ENCODE results near the gene GXYLT2. TPM values are rescaled to one million over a fixed set of nuclear protein-coding genes. Genes with fewer than 3 reads are reported as not detected.

The GXYLT2 gene
- total RNA-seq, 1 donor from 2014 or later = not detected

DNA sequence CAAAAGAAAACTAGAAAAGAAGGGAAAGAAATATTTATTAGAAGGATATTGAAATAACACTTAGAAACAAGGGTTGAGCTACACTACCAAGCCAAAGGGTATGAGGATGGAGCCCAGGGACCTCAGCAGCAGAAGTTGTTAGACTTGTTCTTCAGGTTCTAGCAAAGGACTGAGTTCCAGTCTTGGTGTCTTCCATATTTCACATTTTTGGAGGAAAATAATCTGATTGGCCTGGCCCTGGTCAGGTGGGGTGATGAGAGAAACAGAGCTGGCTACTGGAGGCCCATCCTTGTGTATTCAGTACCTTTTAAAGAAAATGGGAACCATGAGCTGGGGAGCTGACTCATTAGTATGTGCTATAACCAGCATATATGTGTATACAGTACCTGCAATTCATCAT lies 137.0 kb downstream of the GXYLT2 start:
- Mint-ChIP-seq H3K27ac (no peak overlapping the region), H3K27me3 (ENCODE audit: low read depth) (no peaks in the 10 kb centered on the region), H3K36me3 (ENCODE audit: low read depth) (peaks cover 48% of the 10 kb centered on the region), H3K4me3 (ENCODE audit: low read depth) (no peak overlapping the region), H3K9me3 (no peaks in the 10 kb centered on the region), H3K4me1 (ENCODE audit: low read depth) (peaks cover 47% of the 10 kb centered on the region)
- intact Hi-C loops (cut with micrococcal nuclease) = no loop called here
- DNase-seq (ENCODE audit: low spot score) = no peak

DNA sequence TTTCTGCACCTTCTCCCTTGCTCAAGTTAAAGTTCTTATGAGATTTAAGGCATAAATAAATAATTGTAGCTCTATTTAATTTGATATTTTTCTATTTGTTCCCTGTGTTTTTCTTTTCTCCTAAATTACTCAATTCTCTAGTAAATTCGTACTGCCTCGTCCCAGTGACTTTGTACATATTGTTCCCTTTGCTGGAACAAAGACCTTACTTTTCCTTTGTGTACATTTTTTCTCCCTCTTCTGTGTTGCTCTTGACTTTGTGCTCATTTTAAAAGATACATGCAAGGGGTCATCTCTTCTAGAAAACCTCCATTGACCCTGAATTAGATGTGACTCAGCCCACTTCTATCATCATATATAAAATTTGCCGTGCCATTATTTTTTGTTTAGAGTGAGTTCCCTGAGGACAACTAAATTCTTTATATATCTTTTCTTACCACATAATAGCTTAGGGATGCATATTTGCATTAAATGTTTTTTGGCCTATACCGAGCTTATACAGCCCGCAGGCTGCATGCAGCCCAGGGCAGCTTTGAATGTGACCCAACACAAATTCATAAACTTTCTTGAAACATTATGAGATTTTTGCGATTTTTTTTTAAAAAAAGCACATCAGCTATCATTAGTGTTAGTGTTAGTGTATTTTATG lies 138.4 kb downstream of the GXYLT2 start:
- intact Hi-C loops (cut with micrococcal nuclease) = no loop called here
- no peak for DNase-seq (ENCODE audit: low spot score)
- H3K9me3 Mint-ChIP-seq = no peaks in the 10 kb centered on the region
- no peak overlapping the region for H3K27ac Mint-ChIP-seq
- no peak overlapping the region for H3K4me3 Mint-ChIP-seq (ENCODE audit: low read depth)
- no peaks in the 10 kb centered on the region for H3K27me3 Mint-ChIP-seq (ENCODE audit: low read depth)
- peaks cover 46% of the 10 kb centered on the region for H3K4me1 Mint-ChIP-seq (ENCODE audit: low read depth)
- H3K36me3 Mint-ChIP-seq (ENCODE audit: low read depth) = peaks cover 50% of the 10 kb centered on the region

Other genes with a start within 250 kb of the GXYLT2 start
- 29.0 and 31.2 TPM in 2 replicates for gene SHQ1, start 39.6 kb upstream of the GXYLT2 start, total RNA-seq
- gene PPP4R2, start 108.8 kb downstream of the GXYLT2 start, total RNA-seq = 105 and 111 TPM in 2 replicates
- 8.6 and 8.8 TPM in 2 replicates for gene EBLN2, start 173.6 kb downstream of the GXYLT2 start, total RNA-seq